A673 (cell line): Measurements from ENCODE around the gene FBXO17.

Source experiments
- EZH2 ChIP-seq: fragments of 200-600 bp; sonication (generic); IDR thresholded peaks from 2 replicates; pipeline ENCODE4 v1.6.1; 2017; ENCODE audit warnings: borderline replicate concordance, low read depth, mild to moderate bottlenecking, mixed read lengths, antibody characterized with exemption, low read length; ENCODE audit not compliant: poor library complexity, severe bottlenecking
- TF ChIP-seq, protein P1 (sequence below): fragments of 300-800, 200-600 bp; sonication (generic); conservative IDR thresholded peaks from 2 replicates; pipeline ENCODE4 v1.5.1; 2017; ENCODE audit warnings: low read depth, mild to moderate bottlenecking, antibody characterized with exemption, low read length, moderate library complexity, mixed read lengths

DNA sequence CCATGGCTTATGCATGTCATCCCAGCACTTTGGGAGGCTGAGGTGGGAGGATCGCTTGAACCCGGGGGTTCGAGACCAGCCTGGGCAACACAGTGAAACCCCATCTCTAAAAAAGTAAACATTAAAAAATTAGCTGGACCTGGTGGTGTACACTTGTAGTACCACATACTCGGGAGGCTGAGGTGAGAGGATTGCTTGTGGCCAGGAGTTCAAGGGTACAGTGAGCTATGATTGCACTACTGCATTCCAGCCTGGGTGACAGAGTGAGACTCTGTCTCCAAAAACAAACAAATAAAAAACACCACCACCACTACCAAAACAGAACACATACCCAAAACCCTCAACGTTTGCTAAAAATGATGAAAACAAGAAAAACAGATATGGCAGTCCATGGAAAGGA is 15.9 kb downstream of the FBXO17 start:
- TF ChIP-seq, protein P1, sequence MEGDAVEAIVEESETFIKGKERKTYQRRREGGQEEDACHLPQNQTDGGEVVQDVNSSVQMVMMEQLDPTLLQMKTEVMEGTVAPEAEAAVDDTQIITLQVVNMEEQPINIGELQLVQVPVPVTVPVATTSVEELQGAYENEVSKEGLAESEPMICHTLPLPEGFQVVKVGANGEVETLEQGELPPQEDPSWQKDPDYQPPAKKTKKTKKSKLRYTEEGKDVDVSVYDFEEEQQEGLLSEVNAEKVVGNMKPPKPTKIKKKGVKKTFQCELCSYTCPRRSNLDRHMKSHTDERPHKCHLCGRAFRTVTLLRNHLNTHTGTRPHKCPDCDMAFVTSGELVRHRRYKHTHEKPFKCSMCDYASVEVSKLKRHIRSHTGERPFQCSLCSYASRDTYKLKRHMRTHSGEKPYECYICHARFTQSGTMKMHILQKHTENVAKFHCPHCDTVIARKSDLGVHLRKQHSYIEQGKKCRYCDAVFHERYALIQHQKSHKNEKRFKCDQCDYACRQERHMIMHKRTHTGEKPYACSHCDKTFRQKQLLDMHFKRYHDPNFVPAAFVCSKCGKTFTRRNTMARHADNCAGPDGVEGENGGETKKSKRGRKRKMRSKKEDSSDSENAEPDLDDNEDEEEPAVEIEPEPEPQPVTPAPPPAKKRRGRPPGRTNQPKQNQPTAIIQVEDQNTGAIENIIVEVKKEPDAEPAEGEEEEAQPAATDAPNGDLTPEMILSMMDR: no peak
- no peak for TF ChIP-seq EZH2
